Measurements from ENCODE around the gene RNF220.

RNF220 gene

DNA sequence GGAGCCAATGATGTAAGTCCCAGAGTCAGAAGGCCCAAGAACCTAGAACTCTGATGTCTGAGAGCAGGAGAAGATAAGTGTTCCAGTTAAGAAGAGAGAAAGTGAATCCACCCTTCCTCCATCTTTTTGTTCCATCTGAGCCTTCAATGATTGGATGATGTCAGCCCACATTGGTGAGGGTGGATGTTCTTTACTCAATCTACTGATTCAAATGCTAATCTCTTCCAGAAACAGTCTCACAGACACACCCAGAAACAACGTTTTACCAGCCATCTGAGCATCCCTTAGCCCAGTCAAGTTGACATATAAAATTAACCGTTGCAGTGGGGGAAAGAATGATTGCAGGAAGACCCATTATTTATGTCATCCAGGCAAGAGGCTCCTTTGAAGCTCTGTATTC is 16.5 kb upstream of the RNF220 start:
- Histone ChIP-seq H4K91ac (ENCODE audit: low read depth, low read length) (no peak overlapping the region), H3K9ac (ENCODE audit: low read length) (no peak overlapping the region), H3K79me2 (ENCODE audit: control insufficient read depth, insufficient read depth, low read length, poor library complexity) (no peaks in the 10 kb centered on the region), H3K4me1 (ENCODE audit: control insufficient read depth in 1 of 2, insufficient read depth in 2 of 2, low read length in 2 of 2) (no peaks in the 10 kb centered on the region), H3K18ac (ENCODE audit: low read length) (no peak overlapping the region), H3K27ac (ENCODE audit: low read depth, low read length) (no peak overlapping the region), H3K23ac (ENCODE audit: low read length) (no peak overlapping the region), H3K4ac (ENCODE audit: low read depth, low read length) (no peak overlapping the region), H2BK5ac (ENCODE audit: low read depth, low read length, poor library complexity) (no peak overlapping the region), H3K27me3 (ENCODE audit: insufficient read depth, low read length) (no peaks in the 10 kb centered on the region), H2AFZ (ENCODE audit: insufficient read depth, low read length, poor library complexity) (no peak overlapping the region), H3K4me2 (ENCODE audit: low read length) (no peak overlapping the region), H2BK120ac (ENCODE audit: insufficient read depth, low read length, poor library complexity) (no peak overlapping the region), H3K36me3 (ENCODE audit: control insufficient read depth in 1 of 2, insufficient read depth in 2 of 2, low read length in 2 of 2) (no peaks in the 10 kb centered on the region), H4K8ac (ENCODE audit: low read depth, low read length) (no peak overlapping the region), H3K14ac (ENCODE audit: low read length) (no peak overlapping the region), H3K9me3 (ENCODE audit: insufficient read depth, low read depth, low read length) (no peaks in the 10 kb centered on the region), H2AK5ac (ENCODE audit: low read length) (no peak overlapping the region), H3K79me1 (ENCODE audit: low read length) (no peaks in the 10 kb centered on the region), H2BK12ac (ENCODE audit: low read length) (no peak overlapping the region), H3K4me3 (ENCODE audit: low read depth, low read length) (no peak overlapping the region), H4K12ac (ENCODE audit: low read depth, low read length) (no peak overlapping the region)
- DNase-seq = no peak
- no CpG with 5 or more reads among the region's 2 CpGs for WGBS (ENCODE audit: extremely low coverage, insufficient coverage, insufficient read length)

DNA sequence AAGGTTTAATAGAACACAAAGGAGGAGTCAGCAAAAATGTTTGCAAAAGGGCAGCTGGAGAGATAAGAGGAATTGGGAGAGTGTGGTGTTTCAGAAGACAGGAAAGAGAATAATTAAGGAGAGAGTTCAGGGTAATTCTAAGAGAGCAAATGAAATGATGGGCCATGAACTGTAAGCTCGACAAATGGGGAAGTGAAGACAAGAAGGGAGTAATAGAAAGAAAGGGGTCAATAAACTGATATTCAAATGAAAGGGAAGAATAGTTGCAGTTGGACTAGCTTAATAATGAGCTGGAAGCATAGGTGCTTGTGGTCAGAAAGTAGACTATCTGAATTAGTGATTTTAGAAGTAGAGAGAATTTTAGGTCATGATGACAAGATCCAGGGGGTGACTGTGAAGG is 15.6 kb upstream of the RNF220 start:
- Histone ChIP-seq H3K27ac (ENCODE audit: low read depth, low read length) (no peak overlapping the region), H3K14ac (ENCODE audit: low read length) (no peak overlapping the region), H3K79me2 (ENCODE audit: control insufficient read depth, insufficient read depth, low read length, poor library complexity) (no peaks in the 10 kb centered on the region), H2AK5ac (ENCODE audit: low read length) (no peak overlapping the region), H3K18ac (ENCODE audit: low read length) (no peak overlapping the region), H3K36me3 (ENCODE audit: control insufficient read depth in 1 of 2, insufficient read depth in 2 of 2, low read length in 2 of 2) (no peaks in the 10 kb centered on the region), H4K8ac (ENCODE audit: low read depth, low read length) (no peak overlapping the region), H3K9ac (ENCODE audit: low read length) (no peak overlapping the region), H2BK5ac (ENCODE audit: low read depth, low read length, poor library complexity) (no peak overlapping the region), H3K9me3 (ENCODE audit: insufficient read depth, low read depth, low read length) (no peaks in the 10 kb centered on the region), H4K12ac (ENCODE audit: low read depth, low read length) (no peak overlapping the region), H3K4me1 (ENCODE audit: control insufficient read depth in 1 of 2, insufficient read depth in 2 of 2, low read length in 2 of 2) (no peaks in the 10 kb centered on the region), H4K91ac (ENCODE audit: low read depth, low read length) (no peak overlapping the region), H2BK12ac (ENCODE audit: low read length) (no peak overlapping the region), H2BK120ac (ENCODE audit: insufficient read depth, low read length, poor library complexity) (no peak overlapping the region), H3K79me1 (ENCODE audit: low read length) (no peaks in the 10 kb centered on the region), H3K4ac (ENCODE audit: low read depth, low read length) (no peak overlapping the region), H3K23ac (ENCODE audit: low read length) (no peak overlapping the region), H3K4me3 (ENCODE audit: low read depth, low read length) (no peak overlapping the region), H3K4me2 (ENCODE audit: low read length) (no peak overlapping the region), H3K27me3 (ENCODE audit: insufficient read depth, low read length) (no peaks in the 10 kb centered on the region), H2AFZ (ENCODE audit: insufficient read depth, low read length, poor library complexity) (no peak overlapping the region)
- WGBS (ENCODE audit: extremely low coverage, insufficient coverage, insufficient read length) = no CpG with 5 or more reads among the region's 1 CpG
- DNase-seq = no peak

DNA sequence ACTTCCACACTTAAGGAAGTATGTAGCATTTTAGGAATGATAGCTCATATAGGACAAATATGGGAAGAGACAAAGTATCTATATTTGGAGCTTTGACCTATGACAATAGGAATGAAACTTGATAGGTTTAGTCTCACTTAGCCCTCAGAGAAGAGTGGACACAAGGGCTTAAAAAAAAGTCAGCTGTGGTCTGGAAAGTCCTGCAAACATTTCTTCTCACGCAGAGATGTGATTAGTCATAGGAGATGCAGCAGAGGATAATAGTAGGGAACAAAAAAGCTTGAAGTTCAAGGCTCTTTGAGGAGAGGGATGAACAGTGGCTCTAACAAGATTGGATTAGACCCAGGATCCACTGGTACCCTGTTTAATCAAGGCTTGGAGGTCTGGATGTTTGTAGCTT is 14.8 kb upstream of the RNF220 start:
- peak in 1 of 2 donors; percentile 11 for DNase-seq
- Histone ChIP-seq H3K9me3 (ENCODE audit: insufficient read depth, low read depth, low read length) (no peaks in the 10 kb centered on the region), H4K12ac (ENCODE audit: low read depth, low read length) (no peak overlapping the region), H2BK120ac (ENCODE audit: insufficient read depth, low read length, poor library complexity) (no peak overlapping the region), H4K91ac (ENCODE audit: low read depth, low read length) (no peak overlapping the region), H2BK5ac (ENCODE audit: low read depth, low read length, poor library complexity) (no peak overlapping the region), H2BK12ac (ENCODE audit: low read length) (no peak overlapping the region), H3K27me3 (ENCODE audit: insufficient read depth, low read length) (no peaks in the 10 kb centered on the region), H3K4ac (ENCODE audit: low read depth, low read length) (no peak overlapping the region), H3K36me3 (ENCODE audit: control insufficient read depth in 1 of 2, insufficient read depth in 2 of 2, low read length in 2 of 2) (no peaks in the 10 kb centered on the region), H3K18ac (ENCODE audit: low read length) (no peak overlapping the region), H3K27ac (ENCODE audit: low read depth, low read length) (no peak overlapping the region), H3K9ac (ENCODE audit: low read length) (no peak overlapping the region), H3K4me3 (ENCODE audit: low read depth, low read length) (no peak overlapping the region), H3K4me2 (ENCODE audit: low read length) (no peak overlapping the region), H2AFZ (ENCODE audit: insufficient read depth, low read length, poor library complexity) (no peak overlapping the region), H2AK5ac (ENCODE audit: low read length) (no peak overlapping the region), H3K14ac (ENCODE audit: low read length) (no peak overlapping the region), H3K79me2 (ENCODE audit: control insufficient read depth, insufficient read depth, low read length, poor library complexity) (no peaks in the 10 kb centered on the region), H3K23ac (ENCODE audit: low read length) (no peak overlapping the region), H3K79me1 (ENCODE audit: low read length) (no peaks in the 10 kb centered on the region), H3K4me1 (ENCODE audit: control insufficient read depth in 1 of 2, insufficient read depth in 2 of 2, low read length in 2 of 2) (no peaks in the 10 kb centered on the region), H4K8ac (ENCODE audit: low read depth, low read length) (no peak overlapping the region)
- WGBS (ENCODE audit: extremely low coverage, insufficient coverage, insufficient read length) = no CpG with 5 or more reads among the region's 1 CpG

DNA sequence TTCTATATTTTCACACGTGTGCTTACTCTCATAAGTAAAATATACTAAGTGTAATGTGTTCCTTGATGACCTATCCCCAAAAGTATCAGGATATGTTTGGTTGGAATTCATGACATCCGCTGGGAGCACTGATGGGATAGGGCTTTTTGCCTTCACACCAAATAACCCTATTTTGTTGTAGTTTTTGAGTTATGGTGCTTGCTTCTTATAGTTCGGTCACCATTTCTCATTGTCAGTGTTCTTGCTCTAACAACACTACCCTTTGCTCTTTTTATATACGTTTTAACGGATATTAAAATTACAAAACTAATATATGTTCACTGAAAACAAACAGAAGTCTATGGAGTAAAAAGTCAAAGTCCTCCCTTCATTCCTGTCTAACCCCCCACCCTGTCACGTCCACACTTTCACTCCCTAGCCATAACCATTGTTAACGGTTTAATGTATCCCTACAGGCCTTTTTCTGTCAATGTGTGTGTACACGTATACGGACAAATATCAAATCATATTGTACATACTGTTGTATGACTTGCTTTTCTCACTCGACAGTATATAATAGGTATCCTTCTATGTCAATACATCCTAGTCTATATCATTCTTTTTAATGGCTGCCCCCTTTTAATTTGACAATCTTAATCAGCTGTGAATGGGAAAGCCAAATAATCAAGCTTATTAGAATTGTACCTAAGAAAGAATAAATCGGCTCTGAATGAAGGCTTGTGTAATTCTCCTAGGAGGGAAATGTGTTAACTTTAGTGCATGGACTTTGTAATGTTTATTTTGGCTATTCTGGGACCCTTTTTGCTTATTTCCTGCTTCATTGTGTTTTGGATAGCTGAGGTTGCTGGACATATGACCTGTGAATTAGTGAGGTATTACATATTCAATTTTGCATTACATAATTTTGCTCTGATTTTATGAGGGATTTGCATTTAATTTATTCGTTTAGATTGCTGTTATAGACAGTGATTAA is 3.5 kb upstream of the RNF220 start:
- Histone ChIP-seq H3K4me1 (ENCODE audit: control insufficient read depth in 1 of 2, insufficient read depth in 2 of 2, low read length in 2 of 2) (peaks cover 4 to 6% of the 10 kb centered on the region in 2 experiments), H2BK12ac (ENCODE audit: low read length) (no peak overlapping the region), H3K9me3 (ENCODE audit: insufficient read depth, low read depth, low read length) (no peaks in the 10 kb centered on the region), H3K79me2 (ENCODE audit: control insufficient read depth, insufficient read depth, low read length, poor library complexity) (no peaks in the 10 kb centered on the region), H2BK5ac (ENCODE audit: low read depth, low read length, poor library complexity) (no peak overlapping the region), H3K4me2 (ENCODE audit: low read length) (no peak overlapping the region), H3K18ac (ENCODE audit: low read length) (no peak overlapping the region), H2AFZ (ENCODE audit: insufficient read depth, low read length, poor library complexity) (no peak overlapping the region), H3K23ac (ENCODE audit: low read length) (no peak overlapping the region), H2AK5ac (ENCODE audit: low read length) (no peak overlapping the region), H3K27me3 (ENCODE audit: insufficient read depth, low read length) (peaks cover 13% of the 10 kb centered on the region), H3K9ac (ENCODE audit: low read length) (no peak overlapping the region), H3K27ac (ENCODE audit: low read depth, low read length) (no peak overlapping the region), H3K4ac (ENCODE audit: low read depth, low read length) (no peak overlapping the region), H3K4me3 (ENCODE audit: low read depth, low read length) (no peak overlapping the region), H3K36me3 (ENCODE audit: control insufficient read depth in 1 of 2, insufficient read depth in 2 of 2, low read length in 2 of 2) (no peaks in the 10 kb centered on the region), H2BK120ac (ENCODE audit: insufficient read depth, low read length, poor library complexity) (no peak overlapping the region), H4K8ac (ENCODE audit: low read depth, low read length) (no peak overlapping the region), H4K12ac (ENCODE audit: low read depth, low read length) (no peak overlapping the region), H4K91ac (ENCODE audit: low read depth, low read length) (no peak overlapping the region), H3K79me1 (ENCODE audit: low read length) (no peaks in the 10 kb centered on the region), H3K14ac (ENCODE audit: low read length) (no peak overlapping the region)
- no CpG with 5 or more reads among the region's 12 CpGs for WGBS (ENCODE audit: extremely low coverage, insufficient coverage, insufficient read length)
- DNase-seq = peak in 1 of 2 donors; percentile 15

All from trophoblast cell (in vitro differentiated cells and primary cell).